ENCODE data around the gene SPATS2L. TPM values are rescaled to one million over a fixed set of nuclear protein-coding genes. Genes with fewer than 3 reads are reported as not detected.

The SPATS2L gene
- total RNA-seq, 1 experiment from 2014 or later, result 47.3 TPM

GRCh38 chr2:200442471-200442870 is 136.0 kb downstream of the SPATS2L start:
- Histone ChIP-seq H3K9me3 (ENCODE audit: control insufficient read depth, low read depth, low read length) (no peaks in the 10 kb centered on the region), H4K5ac (ENCODE audit: insufficient read length, low read depth, low read length) (no peak overlapping the region), H3K27ac (ENCODE audit: insufficient read length, low read depth, low read length) (no peak overlapping the region), H3K23me2 (ENCODE audit: insufficient read length, low read depth, low read length, poor library complexity, severe bottlenecking) (no peaks in the 10 kb centered on the region), H3K9ac (ENCODE audit: extremely low read depth, insufficient read length, low read length) (no peak overlapping the region), H4K20me1 (ENCODE audit: control insufficient read depth, insufficient read depth, insufficient read length) (no peaks in the 10 kb centered on the region), H2BK15ac (ENCODE audit: low read depth, low read length) (no peak overlapping the region), H2BK20ac (ENCODE audit: low read depth, low read length, poor library complexity, severe bottlenecking) (no peak overlapping the region), H3K79me2 (ENCODE audit: insufficient read depth, low read length) (no peaks in the 10 kb centered on the region), H4K91ac (ENCODE audit: insufficient read length, low read depth, low read length) (no peak overlapping the region), H3K4ac (ENCODE audit: low read depth, low read length) (no peak overlapping the region), H3K14ac (ENCODE audit: insufficient read depth, low read length) (no peak overlapping the region), H3K56ac (ENCODE audit: insufficient read length, low read depth, low read length) (no peak overlapping the region), H3T11ph (ENCODE audit: low read length) (no peak overlapping the region), H2AFZ (ENCODE audit: low read length) (no peak overlapping the region), H3K27me3 (ENCODE audit: insufficient read depth, low read length) (no peaks in the 10 kb centered on the region), H2BK12ac (ENCODE audit: insufficient read length, low read depth, low read length) (no peak overlapping the region), H2BK5ac (ENCODE audit: insufficient read length, low read length) (no peak overlapping the region), H3K79me1 (ENCODE audit: insufficient read depth, low read depth, low read length, poor library complexity, severe bottlenecking) (no peaks in the 10 kb centered on the region), H2BK120ac (ENCODE audit: low read depth, low read length, poor library complexity, severe bottlenecking) (no peak overlapping the region), H3K4me1 (ENCODE audit: insufficient read depth, low read length) (no peaks in the 10 kb centered on the region), H2AK5ac (ENCODE audit: insufficient read length, low read length) (no peak overlapping the region), H4K8ac (replicated peaks; ENCODE audit: insufficient read length, low read depth, low read length) (no peak overlapping the region), H3K4me2 (ENCODE audit: insufficient read depth, insufficient read length, low read length) (no peak overlapping the region), H3K18ac (ENCODE audit: insufficient read length, low read depth, low read length) (no peak overlapping the region), H3K23ac (ENCODE audit: insufficient read length, low read depth, low read length) (no peak overlapping the region)
- H3K4me3 Mint-ChIP-seq, result no peak overlapping the region
- H3K36me3 Mint-ChIP-seq (ENCODE audit: insufficient read depth in 1 of 3, low read depth in 3 of 3), result peaks cover 2 to 50% (median 20%) of the 10 kb centered on the region in 3 experiments; a peak in 6 of 7 replicates
- H3K27me3 Mint-ChIP-seq (ENCODE audit: low read depth), result no peaks in the 10 kb centered on the region
- H3K4me1 Mint-ChIP-seq, result no peaks in the 10 kb centered on the region
- no peak overlapping the region for H3K27ac Mint-ChIP-seq
- no peak for TF ChIP-seq CTCF (conservative IDR thresholded peaks at IDR 0.05)
- no peaks in the 10 kb centered on the region for H3K9me3 Mint-ChIP-seq
- no CpG with 5 or more reads among the region's 1 CpG for WGBS (ENCODE audit: extremely low coverage, insufficient read length, low lambda C conversion rate)
- no peak for DNase-seq
